A549 (cell line): ENCODE results near the gene RNMT.

Experiments
- CEBPB ChIP-seq, 2 experiments: fragments of >200 bp in 1 of 2; sonication (Bioruptor Twin) in 1 of 2; formaldehyde crosslinking in 1 of 2; IDR thresholded peaks; 2 replicates each; pipeline ENCODE4 v1.6.1; 2012 to 2016
- EHMT2 ChIP-seq: fragments of 200-600 bp; sonication (generic); IDR thresholded peaks from 2 replicates; pipeline ENCODE4 v1.6.1; 2016; ENCODE audit warnings: antibody characterized with exemption, low read depth, mild to moderate bottlenecking, moderate library complexity
- JUN ChIP-seq, 2 experiments: fragments of >200 bp; sonication (Bioruptor Twin); formaldehyde crosslinking; IDR thresholded peaks; 2 replicates in 1 of 2; 3 replicates in 1 of 2; pipeline ENCODE4 v1.6.1; 2016 to 2017
- KDM5A ChIP-seq: fragments of 200-600 bp; sonication (generic); IDR thresholded peaks from 2 replicates; pipeline ENCODE4 v1.6.1; 2016; ENCODE audit warnings: antibody characterized with exemption, mild to moderate bottlenecking
- NFE2L2 ChIP-seq: fragments of 150-350 bp; conservative IDR thresholded peaks from 2 replicates; pipeline ENCODE4 v1.6.1; 2014; ENCODE audit warnings: low read length
- POLR2A ChIP-seq: IDR thresholded peaks from 2 replicates; pipeline ENCODE4 v1.6.1; 2012; ENCODE audit warnings: mild to moderate bottlenecking, low read length
- RCOR1 ChIP-seq: fragments of 150-350 bp; IDR thresholded peaks from 2 replicates; pipeline ENCODE4 v1.6.1; 2014; ENCODE audit warnings: antibody characterized with exemption, low read length, low read depth
- RNF2 ChIP-seq: fragments of 200-600 bp; sonication (generic); IDR thresholded peaks from 2 replicates; pipeline ENCODE4 v1.6.1; 2016; ENCODE audit warnings: low read depth, mild to moderate bottlenecking, antibody characterized with exemption, moderate library complexity, borderline replicate concordance
- TF ChIP-seq, protein P1 (sequence below): fragments of >200 bp; sonication (Bioruptor Twin); formaldehyde crosslinking; IDR thresholded peaks from 3 replicates; pipeline ENCODE4 v1.5.1; 2016
- TF ChIP-seq, protein P2 (sequence below): fragments of 200-600 bp; sonication (generic); IDR thresholded peaks from 2 replicates; pipeline ENCODE4 v1.6.1; 2016; ENCODE audit warnings: antibody characterized with exemption, mild to moderate bottlenecking, moderate library complexity

DNA sequence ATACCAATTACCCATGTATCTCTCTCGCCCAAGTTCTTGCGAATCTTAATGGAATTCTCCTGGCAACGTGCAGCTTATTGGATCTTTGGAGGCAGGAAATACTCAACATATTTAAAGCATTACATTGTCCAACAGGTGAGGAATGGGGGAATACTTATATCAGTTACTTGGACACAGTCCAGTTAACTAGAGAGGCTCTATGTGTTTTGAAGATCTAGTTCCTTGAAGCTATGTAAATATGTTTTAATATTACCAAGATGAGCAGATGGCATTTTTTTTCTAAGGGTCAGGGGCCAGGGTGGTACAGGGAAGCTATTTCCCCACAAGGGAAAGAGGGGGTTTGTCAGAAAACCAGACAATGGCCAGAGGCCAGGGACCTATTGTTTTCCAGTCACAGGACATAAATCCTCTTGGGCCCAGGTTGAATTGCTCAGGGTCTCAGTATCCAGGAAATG is 70.7 kb downstream of the RNMT start:
- no peak for TF ChIP-seq POLR2A
- no peak for TF ChIP-seq RNF2
- TF ChIP-seq, protein P1, sequence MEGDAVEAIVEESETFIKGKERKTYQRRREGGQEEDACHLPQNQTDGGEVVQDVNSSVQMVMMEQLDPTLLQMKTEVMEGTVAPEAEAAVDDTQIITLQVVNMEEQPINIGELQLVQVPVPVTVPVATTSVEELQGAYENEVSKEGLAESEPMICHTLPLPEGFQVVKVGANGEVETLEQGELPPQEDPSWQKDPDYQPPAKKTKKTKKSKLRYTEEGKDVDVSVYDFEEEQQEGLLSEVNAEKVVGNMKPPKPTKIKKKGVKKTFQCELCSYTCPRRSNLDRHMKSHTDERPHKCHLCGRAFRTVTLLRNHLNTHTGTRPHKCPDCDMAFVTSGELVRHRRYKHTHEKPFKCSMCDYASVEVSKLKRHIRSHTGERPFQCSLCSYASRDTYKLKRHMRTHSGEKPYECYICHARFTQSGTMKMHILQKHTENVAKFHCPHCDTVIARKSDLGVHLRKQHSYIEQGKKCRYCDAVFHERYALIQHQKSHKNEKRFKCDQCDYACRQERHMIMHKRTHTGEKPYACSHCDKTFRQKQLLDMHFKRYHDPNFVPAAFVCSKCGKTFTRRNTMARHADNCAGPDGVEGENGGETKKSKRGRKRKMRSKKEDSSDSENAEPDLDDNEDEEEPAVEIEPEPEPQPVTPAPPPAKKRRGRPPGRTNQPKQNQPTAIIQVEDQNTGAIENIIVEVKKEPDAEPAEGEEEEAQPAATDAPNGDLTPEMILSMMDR, result no peak
- TF ChIP-seq, protein P2, sequence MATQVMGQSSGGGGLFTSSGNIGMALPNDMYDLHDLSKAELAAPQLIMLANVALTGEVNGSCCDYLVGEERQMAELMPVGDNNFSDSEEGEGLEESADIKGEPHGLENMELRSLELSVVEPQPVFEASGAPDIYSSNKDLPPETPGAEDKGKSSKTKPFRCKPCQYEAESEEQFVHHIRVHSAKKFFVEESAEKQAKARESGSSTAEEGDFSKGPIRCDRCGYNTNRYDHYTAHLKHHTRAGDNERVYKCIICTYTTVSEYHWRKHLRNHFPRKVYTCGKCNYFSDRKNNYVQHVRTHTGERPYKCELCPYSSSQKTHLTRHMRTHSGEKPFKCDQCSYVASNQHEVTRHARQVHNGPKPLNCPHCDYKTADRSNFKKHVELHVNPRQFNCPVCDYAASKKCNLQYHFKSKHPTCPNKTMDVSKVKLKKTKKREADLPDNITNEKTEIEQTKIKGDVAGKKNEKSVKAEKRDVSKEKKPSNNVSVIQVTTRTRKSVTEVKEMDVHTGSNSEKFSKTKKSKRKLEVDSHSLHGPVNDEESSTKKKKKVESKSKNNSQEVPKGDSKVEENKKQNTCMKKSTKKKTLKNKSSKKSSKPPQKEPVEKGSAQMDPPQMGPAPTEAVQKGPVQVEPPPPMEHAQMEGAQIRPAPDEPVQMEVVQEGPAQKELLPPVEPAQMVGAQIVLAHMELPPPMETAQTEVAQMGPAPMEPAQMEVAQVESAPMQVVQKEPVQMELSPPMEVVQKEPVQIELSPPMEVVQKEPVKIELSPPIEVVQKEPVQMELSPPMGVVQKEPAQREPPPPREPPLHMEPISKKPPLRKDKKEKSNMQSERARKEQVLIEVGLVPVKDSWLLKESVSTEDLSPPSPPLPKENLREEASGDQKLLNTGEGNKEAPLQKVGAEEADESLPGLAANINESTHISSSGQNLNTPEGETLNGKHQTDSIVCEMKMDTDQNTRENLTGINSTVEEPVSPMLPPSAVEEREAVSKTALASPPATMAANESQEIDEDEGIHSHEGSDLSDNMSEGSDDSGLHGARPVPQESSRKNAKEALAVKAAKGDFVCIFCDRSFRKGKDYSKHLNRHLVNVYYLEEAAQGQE, result no peak
- TF ChIP-seq KDM5A, result no peak
- no peak for TF ChIP-seq NFE2L2
- TF ChIP-seq RCOR1, result no peak
- no peak for TF ChIP-seq CEBPB (IDR thresholded peaks at IDR 0.05)
- TF ChIP-seq EHMT2, result no peak
- no peak for TF ChIP-seq JUN (IDR thresholded peaks at IDR 0.05)
